ENCODE data around the gene PPARGC1A. TPM values are rescaled to one million over a fixed set of nuclear protein-coding genes. Genes with fewer than 3 reads are reported as not detected.

The PPARGC1A gene
- total and polyA plus RNA-seq, 10 of the 15 experiments (the other 5 are each of a cell fraction or from before 2014, with no cell fraction given) = 0.01 to 0.05 (median 0.04) TPM; not detected in 7

DNA sequence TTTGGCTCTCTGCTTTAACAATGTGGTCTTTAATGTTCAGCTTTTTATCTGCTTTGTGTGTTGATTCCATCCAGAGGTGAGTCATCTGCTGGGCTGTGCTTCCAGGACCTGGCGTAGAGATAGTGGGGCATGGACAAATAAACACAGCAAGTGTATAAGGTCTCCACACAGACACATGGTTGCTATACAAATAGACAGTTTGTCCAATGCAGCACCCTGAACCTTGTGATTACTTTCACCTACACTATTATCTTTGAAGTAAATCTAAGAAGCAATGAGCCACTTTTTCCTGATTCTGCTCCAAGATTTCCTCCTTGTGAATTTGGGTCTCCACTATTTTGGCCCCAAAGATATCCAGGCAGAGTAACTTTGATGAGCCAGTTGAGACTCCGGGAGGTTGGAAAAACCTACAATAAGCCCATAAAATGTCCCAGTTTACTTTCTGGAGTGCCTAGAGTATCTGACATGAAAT is 12.1 kb downstream of the PPARGC1A start (continued):
- TF ChIP-seq, protein P1, sequence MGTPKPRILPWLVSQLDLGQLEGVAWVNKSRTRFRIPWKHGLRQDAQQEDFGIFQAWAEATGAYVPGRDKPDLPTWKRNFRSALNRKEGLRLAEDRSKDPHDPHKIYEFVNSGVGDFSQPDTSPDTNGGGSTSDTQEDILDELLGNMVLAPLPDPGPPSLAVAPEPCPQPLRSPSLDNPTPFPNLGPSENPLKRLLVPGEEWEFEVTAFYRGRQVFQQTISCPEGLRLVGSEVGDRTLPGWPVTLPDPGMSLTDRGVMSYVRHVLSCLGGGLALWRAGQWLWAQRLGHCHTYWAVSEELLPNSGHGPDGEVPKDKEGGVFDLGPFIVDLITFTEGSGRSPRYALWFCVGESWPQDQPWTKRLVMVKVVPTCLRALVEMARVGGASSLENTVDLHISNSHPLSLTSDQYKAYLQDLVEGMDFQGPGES (IDR thresholded peaks at IDR 0.05) = no peak
- TF ChIP-seq HDAC2 (IDR thresholded peaks at IDR 0.05) = no peak

DNA sequence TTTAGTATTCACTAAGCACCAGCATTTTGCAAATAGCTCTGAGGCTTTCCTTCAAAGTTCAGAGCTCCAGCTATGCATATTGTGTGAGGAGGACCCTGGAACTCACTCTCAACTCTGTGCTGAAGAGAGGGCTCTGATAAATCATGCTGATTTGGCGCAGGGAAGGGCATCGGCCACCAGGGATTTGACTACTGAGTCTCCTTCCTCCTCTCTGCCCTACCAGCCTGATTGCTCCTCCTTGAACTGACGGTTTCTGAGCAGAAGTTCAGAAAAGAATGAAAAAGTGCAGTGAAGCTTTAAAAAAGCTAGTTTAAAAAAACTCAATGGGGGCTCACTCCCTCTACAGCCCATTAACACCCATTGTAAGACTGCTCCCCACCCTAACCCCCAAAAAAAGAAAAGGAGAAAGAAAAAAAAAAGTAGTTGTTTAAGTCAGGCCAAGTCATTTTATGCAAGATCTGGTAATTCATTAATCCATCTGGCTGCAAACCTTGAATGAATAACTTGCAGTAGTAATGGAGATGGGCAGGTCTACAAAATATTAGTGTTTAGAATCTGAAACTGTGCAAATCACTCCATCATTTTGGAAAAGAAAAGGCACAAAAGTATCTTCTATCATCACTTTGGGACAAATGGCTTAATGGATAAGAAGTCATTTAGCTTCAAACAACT is 13.3 kb downstream of the PPARGC1A start:
- ChIA-PET CTCF (no interaction called here), POLR2A (no interaction called here), RAD21 (ENCODE audit: unreplicated experiment) (no interaction called here), SMC1A (ENCODE audit: uncharacterized antibody, unreplicated experiment) (no interaction called here)
- Histone ChIP-seq H3K9me3 (replicated peaks; ENCODE audit: control insufficient read depth, insufficient read depth, low read length) (no peaks in the 10 kb centered on the region), H3K27me3 (replicated peaks in 1 of 2; ENCODE audit: control insufficient read depth in 2 of 2, insufficient read depth in 2 of 2, low read length in 1 of 2) (no peaks in the 10 kb centered on the region), H3K4me2 (ENCODE audit: control insufficient read depth, insufficient read depth) (no peak overlapping the region), H2AFZ (ENCODE audit: control insufficient read depth, low read depth, low read length) (no peak overlapping the region), H3K4me3 (no peak overlapping the region), H3K27ac (ENCODE audit: control insufficient read depth, insufficient read depth) (no peak overlapping the region), H3K36me3 (ENCODE audit: control insufficient read depth in 2 of 2, insufficient read depth in 2 of 2, low read length in 1 of 2) (no peaks in the 10 kb centered on the region), H3K4me1 (ENCODE audit: control insufficient read depth, insufficient read depth, low read length) (no peaks in the 10 kb centered on the region), H3K79me2 (ENCODE audit: control insufficient read depth, insufficient read depth, low read length) (no peaks in the 10 kb centered on the region), H3K9ac (ENCODE audit: control insufficient read depth, insufficient read depth, low read length) (no peak overlapping the region), H4K20me1 (ENCODE audit: control insufficient read depth, insufficient read depth) (no peaks in the 10 kb centered on the region)
- DNase-seq (ENCODE audit: low read depth, low spot score) (no peak), ATAC-seq (no peak), FAIRE-seq (no peak)
- in situ Hi-C loops (cut with MboI) = no loop called here
- BruUV-seq (replicated peaks) = no TSS peak
- TF ChIP-seq, protein P2, sequence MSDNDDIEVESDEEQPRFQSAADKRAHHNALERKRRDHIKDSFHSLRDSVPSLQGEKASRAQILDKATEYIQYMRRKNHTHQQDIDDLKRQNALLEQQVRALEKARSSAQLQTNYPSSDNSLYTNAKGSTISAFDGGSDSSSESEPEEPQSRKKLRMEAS (IDR thresholded peaks at IDR 0.05; ENCODE audit: low read depth, low read length) = no peak
- TF ChIP-seq SMAD5 (IDR thresholded peaks at IDR 0.05; ENCODE audit: low read depth) (no peak), SPI1 (IDR thresholded peaks at IDR 0.05; ENCODE audit: borderline replicate concordance, insufficient read depth, low read depth, low read length) (no peak), SMARCA5 (IDR thresholded peaks at IDR 0.05) (no peak), NR2C1 (IDR thresholded peaks at IDR 0.05) (no peak)
- WGBS (ENCODE audit: insufficient coverage, insufficient replicate concordance, low lambda C conversion rate, missing lambda C conversion rate) = 37% methylated on average over 3 of the region's 3 CpGs
- intact Hi-C loops (cut with micrococcal nuclease; ENCODE audit: unreplicated experiment) = no loop called here
